Bronchial epithelial cell (primary cell): ENCODE data around the gene DHRS13. TPM values are rescaled to one million over a fixed set of nuclear protein-coding genes. Genes with fewer than 3 reads are reported as not detected.

Experiments used
- DNase-seq: peaks from one replicate; pipeline ENCODE4 v3.0.0-alpha.2; 2010; ENCODE audit warnings: low read depth
- FAIRE-seq: peaks from 2 replicates; lab custom pipeline; 2011; peaks lifted over from hg19 to GRCh38; lab: Jason Lieb, UNC
- H3K27me3 ChIP-seq: 2 replicates; pipeline ENCODE4 v1.5.1; 2011; ENCODE audit warnings: low read length; ENCODE audit not compliant: control insufficient read depth, insufficient read depth
- H3K36me3 ChIP-seq: 2 replicates; pipeline ENCODE4 v1.5.1; 2011; ENCODE audit warnings: low read length; ENCODE audit not compliant: control insufficient read depth, insufficient read depth
- H3K4me3 ChIP-seq: 2 replicates; pipeline ENCODE4 v1.5.1; 2011; ENCODE audit warnings: mild to moderate bottlenecking, low read depth, low read length, control low read depth
- CTCF ChIP-seq: IDR thresholded peaks from 2 replicates; pipeline ENCODE4 v1.5.1; 2011; ENCODE audit warnings: mild to moderate bottlenecking, moderate library complexity, low read length, control low read depth, inconsistent platforms; ENCODE audit not compliant: insufficient read depth, severe bottlenecking
- total RNA-seq: library from RNA; depleted of rRNA; stranded (reverse); fragments of >200 nt; gene quantifications from 2 replicates; pipeline ENCODE4 v1.2.1, GENCODE V29; 2014

Gene DHRS13
- total RNA-seq, 1 donor from 2014 or later = 11.3 TPM

GRCh38 chr17:28860363-28860808 is 42.5 kb downstream of the DHRS13 start:
- TF ChIP-seq CTCF = no peak
- Histone ChIP-seq H3K4me3 (no peak overlapping the region), H3K36me3 (peaks cover 19% of the 10 kb centered on the region), H3K27me3 (no peaks in the 10 kb centered on the region)
- FAIRE-seq (no peak), DNase-seq (no peak)

- Histone ChIP-seq H3K27me3 (no peaks in the 10 kb centered on the region), H3K4me3 (no peak overlapping the region), H3K36me3 (peaks cover 19% of the 10 kb centered on the region)
- FAIRE-seq = no peak
- no peak for DNase-seq
- no peak for TF ChIP-seq CTCF
Measured at GRCh38 chr17:28858801-28859355, 44.0 kb downstream of the DHRS13 start.

GRCh38 chr17:28857905-28858800 is 44.7 kb downstream of the DHRS13 start:
- TF ChIP-seq CTCF = no peak
- no peaks in the 10 kb centered on the region for H3K27me3 ChIP-seq
- no peak for FAIRE-seq
- H3K4me3 ChIP-seq = no peak overlapping the region
- no peak for DNase-seq
- peaks cover 19% of the 10 kb centered on the region for H3K36me3 ChIP-seq

- H3K27me3 ChIP-seq = no peaks in the 10 kb centered on the region
- DNase-seq = no peak
- no peak for FAIRE-seq
- no peak overlapping the region for H3K4me3 ChIP-seq
- H3K36me3 ChIP-seq = peaks cover 19% of the 10 kb centered on the region
- TF ChIP-seq CTCF = no peak
Measured at GRCh38 chr17:28856028-28856574, 46.8 kb downstream of the DHRS13 start.

GRCh38 chr17:28855336-28855679 is 47.6 kb downstream of the DHRS13 start:
- FAIRE-seq = no peak
- no peak for DNase-seq
- H3K27me3 ChIP-seq = no peaks in the 10 kb centered on the region
- peaks cover 15% of the 10 kb centered on the region for H3K36me3 ChIP-seq
- TF ChIP-seq CTCF = no peak
- H3K4me3 ChIP-seq = peak overlapping the region; percentile 65
